HG02870 (cell line): ENCODE results near the gene DYRK1A.

Experiments used
- ATAC-seq: cut with Tn5 transposase; IDR thresholded peaks from one replicate; pipeline ENCODE4 v1.9.1; 2021; ENCODE audit warnings: mild to moderate bottlenecking, moderate library complexity; ENCODE audit not compliant: unreplicated experiment

DYRK1A gene

DNA sequence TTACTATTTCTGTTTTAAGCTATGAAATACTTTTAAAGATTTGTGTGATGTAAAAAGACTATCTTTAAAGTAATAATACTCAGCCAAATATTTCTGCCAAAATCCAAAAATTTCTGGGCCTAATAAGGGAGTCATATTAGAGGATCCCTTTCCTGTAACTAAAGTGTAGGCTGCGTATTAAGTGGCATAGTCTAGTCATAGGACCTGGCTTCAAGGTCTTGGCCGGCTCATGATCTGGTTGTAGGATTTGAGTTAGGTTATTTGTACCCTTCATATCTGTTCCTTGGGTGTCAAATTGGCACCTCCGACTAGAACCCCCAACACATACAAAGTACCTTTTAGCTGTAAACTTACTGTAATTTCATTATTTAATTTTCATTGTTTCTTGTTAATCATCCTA is 107.8 kb downstream of the DYRK1A start:
- ATAC-seq: no peak

DNA sequence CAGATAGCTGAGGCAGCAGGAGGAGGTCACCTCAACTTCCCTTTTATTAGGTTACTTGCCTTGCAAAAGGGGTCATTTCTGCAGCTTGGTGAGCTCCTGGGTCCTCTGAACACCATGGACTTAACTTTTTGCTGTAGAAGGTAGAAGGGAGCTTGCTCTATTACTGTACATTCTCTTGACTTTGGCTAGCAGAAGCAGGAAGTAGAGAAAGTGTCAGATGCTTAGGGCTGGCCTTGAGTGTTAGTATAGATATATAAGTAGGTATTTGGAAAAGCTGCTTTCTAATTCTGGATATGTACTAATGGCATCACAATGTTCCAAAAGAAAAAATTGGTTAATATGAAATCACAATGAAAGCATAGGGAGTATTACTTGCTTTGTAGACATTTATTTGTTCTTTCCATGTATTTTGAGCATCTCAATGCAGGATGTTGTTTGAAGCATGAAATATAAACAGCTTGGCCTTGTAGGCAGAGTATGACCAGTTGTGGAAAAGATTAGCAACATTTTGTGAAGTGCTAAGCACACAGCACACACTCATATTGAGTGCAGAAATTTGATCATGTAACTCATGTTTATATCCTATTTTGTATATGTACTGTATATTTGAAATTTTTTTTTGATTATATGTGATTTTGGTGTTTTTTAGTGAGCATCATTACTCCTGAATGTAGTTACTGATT is 108.8 kb downstream of the DYRK1A start:
- ATAC-seq: no peak

DNA sequence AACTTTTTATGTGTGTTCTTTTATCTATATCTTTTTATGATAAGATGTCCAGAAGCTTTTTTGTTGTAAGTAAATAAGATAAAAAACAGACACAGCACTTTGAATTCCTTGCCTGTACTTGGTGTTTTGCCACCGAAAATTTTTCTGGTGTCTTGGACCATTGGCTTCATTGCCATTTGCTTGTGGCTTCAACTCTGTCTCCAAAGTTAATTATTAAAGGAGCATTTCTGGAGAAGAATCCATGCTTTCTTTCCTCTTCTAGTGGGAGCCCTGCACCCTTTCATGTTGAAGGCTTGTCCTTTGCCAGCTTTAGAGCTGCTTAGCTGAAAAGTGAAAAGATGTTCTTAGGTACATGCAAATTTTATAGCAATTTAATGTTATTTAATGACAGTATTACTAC is 112.2 kb downstream of the DYRK1A start:
- no peak for ATAC-seq

DNA sequence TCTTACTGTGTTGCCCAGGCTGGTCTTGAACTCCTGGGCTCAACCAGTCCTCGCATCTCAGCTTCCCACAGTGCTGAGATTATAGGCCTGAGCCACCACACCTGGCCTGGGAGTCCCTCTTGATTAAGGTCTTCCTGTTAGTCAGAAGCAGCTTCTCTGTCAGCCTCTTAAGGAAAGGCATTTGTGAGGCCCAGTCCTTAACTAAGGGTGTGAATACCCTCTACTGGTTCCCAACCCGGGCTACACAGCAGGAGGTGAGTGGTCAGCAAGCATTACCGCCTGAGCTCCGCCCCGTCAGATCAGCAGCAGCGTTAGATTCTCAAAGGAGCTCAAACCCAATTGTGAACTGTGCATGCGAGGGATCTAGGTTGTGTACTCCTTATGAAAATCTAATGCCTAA is 117.2 kb downstream of the DYRK1A start:
- no peak for ATAC-seq

DNA sequence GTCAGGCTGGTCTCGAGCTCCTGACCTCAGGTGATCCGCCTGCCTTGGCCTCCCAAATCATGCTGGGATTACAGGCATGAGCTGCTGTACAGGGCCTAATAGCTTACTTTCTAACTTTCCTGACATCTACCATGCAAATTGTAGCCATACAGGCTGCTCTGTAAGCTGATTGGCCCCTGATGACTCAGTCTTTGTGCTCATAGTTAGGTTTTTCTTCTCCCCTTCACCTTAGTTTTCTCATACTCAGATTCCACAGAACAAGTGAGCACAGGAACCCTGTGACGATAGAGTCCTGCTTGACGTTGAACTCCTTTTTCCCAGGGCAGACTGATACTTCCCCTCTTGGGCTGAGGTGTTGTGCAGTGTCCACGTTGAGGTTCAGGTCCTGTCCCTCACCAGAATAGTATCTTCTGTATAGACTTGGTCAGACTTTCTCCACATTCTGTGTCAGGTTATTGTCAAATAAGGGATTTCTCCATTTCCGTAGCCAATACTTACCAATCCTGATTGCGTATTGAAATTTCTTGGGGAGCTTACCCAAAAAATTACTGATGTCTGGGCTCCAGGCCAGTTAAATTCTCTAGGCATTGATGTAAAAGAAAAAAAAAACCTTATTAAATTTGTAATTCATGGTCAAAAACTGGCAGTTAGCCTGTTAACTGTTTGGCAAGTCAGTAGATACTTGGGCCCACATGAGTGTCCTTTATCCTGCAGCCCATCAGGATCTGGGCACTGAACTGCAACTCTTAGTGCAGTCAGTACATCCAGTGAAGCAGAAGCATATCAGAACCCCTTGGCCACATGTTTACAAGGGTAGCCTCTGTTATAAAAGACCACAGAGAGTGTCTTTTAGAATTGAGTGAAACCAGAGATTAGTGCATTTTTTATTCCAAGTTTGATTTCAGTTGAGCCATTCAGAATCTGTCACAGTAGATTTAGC is 118.2 kb downstream of the DYRK1A start:
- ATAC-seq: no peak

DNA sequence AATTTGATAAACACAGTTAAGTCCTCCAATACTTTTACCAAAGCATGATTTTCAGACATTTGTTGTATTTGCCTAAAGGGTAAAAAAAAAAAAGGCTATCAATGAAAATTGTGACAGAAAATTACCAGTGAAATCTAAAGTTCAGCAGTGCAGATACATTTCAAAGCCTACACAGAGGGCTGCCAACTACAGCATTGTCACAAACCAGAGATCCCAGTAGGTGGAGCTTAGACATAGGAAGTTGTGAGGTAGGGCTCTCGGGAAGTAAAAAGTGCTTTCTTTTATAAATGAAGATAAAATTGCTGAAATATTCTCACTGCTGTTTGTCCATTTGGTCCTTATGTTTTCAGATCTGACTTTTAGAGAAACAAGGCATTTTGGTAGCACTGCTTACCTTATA is 123.0 kb downstream of the DYRK1A start:
- no peak for ATAC-seq

DNA sequence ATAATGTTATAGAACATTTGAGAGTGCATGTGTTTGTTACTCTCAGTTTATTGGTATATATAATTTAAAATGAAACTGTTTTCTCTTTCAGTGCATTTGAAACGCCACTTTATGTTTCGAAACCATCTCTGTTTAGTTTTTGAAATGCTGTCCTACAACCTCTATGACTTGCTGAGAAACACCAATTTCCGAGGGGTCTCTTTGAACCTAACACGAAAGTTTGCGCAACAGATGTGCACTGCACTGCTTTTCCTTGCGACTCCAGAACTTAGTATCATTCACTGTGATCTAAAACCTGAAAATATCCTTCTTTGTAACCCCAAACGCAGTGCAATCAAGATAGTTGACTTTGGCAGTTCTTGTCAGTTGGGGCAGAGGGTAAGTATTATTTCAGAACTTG is 123.5 kb downstream of the DYRK1A start:
- no peak for ATAC-seq

DNA sequence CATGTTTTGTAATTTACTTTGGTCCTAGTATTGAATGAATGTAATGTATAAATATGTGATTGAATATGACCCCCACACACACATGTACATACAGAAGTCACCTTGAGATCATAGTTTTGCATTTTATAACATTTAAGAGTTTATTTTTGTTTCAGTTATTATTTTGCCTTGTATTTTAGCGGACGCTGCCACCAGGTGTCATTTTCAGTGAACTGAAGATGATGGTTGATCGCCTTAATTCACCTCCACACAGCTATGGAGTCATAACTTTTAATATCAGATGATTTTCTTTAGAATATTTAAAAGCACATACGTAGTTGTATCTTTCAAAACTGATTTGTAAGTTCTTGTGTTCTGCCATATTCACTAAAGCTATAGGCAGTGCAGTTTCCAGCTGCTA is 130.4 kb downstream of the DYRK1A start:
- no peak for ATAC-seq

DNA sequence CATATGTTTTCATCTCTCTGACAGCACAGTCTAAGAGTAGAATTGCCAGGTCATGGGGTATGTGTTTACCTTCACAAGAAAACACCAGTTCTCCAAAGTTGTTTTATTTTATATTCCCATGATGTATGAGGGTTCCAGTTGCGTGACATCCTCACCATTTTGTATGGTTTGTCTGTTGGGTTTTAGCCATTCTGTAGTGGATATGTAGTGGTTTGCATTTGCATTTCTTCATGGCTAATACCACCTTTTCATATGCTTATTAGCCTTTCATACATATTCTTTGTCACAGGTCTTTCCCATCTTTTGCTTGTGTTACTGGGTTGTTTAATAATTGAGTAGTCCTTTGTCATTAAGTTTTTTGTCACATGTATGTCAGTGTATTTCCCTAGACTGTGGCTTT is 132.1 kb downstream of the DYRK1A start:
- ATAC-seq: no peak

DNA sequence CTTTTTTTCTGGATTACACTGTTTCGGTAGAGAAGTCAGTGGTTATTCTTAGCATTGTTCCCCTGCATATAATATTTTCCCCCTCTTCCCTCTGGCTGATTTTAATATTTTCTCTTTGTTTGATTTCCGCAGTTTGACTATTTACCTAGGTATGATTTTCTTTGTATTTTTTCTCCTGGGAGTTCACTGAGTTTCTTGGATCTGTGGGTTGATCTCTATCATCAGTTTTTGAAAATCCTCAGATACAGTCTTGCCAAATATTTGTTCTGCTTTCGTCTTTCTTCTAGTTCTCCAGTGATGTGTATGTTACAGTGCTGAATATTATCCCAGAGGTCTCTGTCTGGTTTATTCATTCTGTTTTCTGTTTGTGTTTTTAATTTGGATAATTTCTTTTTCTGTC is 136.4 kb downstream of the DYRK1A start:
- ATAC-seq: no peak

DNA sequence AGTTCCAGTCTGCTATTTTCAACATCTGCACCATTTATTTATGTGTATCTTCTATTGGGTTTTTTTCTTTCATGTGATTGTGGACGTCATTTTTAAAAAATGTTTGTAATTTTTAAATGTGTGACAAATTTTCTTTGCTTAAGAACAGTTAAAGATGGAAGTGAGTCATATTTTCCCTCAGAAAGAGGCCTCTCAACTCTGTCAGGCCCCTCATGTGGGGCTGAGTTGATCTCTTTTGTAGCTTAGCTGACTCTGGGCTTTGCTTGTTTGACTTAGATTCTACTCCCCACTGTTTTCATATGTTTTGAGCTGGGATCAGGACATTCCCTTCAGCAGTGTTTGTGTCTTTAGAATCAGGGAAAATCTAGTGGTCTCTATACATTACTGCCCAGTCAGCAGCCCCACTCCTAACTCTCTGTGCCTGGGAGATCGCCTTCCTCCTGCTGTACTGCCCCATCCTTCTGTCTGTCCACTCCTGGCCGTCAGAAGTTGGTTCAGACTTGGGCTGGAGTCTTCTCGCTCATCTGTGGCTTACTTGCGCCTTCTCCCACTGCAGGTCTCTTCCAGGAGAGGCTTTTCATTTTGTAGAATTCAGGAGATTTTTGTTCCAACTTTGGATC is 137.4 kb downstream of the DYRK1A start:
- ATAC-seq: no peak

DNA sequence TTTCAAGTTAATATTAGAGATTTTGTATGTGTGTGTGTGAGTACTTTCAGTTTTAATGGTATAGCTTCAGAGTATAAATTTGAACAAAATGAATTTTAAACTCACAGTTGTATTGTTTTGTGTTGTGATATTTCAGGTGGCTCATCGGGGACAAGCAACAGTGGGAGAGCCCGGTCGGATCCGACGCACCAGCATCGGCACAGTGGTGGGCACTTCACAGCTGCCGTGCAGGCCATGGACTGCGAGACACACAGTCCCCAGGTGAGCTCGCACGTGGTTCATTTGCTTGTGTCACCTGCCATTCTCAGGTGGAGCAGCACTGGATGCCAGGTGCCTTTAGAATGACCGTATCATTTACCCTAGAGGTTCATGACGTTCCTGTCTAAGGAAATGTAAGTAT is 139.4 kb downstream of the DYRK1A start:
- no peak for ATAC-seq

DNA sequence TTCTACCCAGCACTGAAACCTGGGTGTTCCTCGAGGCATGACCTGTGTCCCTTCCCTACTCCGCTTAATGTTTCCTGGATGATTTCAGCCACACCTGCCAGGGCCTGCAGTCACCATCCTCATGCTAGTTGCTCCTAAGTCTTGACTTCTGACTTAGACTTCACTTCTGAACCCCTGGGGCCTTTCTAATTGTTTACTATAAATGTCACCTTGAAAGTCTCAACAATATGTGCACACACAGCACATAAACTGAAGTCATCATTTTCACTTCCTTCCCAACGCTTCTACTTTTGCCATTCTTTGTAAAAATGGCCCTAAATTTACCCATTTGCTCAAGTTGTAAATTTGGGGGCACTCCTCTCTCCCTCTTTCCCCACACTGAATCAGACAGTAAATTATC is 141.1 kb downstream of the DYRK1A start:
- peak; percentile 49 for ATAC-seq

DNA sequence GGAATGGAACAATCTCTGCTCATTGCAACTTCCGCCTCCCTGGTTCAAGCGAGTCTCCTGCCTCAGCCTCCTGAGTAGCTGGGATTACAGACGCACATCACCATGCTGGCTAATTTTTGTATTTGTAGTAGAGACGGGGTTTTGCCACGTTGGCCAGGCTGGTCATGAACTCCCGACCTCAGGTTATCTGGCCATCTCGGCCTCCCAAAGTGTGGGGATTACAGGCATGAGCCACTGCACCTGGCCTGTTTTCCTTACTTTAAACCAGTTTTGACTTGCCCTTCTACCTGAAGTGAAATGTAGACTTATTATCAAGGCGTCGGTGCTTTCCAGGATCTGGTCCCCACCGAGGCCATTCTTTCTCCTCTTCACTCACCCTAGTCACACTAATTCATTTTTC is 141.8 kb downstream of the DYRK1A start:
- no peak for ATAC-seq

DNA sequence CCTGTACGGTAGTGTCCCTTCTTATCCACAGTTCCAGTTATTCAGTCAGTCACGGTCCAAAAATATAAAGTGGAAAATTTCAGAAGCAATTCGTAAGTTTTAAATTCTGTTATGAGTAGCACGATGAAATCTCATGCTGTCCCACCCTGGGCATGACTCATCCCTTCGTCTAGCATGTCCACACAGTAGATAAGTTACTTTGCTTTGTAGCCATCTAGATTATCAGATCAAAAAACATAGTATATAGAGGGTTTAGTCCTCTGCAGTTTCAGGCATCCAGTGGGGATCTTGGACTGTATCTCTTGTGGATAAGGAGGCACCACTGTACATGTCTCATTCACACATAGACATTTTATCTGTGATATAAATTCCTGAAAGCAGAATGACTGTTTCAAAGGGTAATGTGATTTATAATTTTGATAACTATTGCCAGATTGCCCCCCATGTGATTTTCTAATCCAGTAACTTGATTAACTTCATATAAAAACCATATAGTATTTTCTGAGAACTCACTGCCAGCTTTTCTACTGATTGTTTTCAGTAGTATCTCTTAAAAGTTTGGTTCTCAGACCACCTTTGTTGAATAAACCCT is 143.3 kb downstream of the DYRK1A start:
- no peak for ATAC-seq

DNA sequence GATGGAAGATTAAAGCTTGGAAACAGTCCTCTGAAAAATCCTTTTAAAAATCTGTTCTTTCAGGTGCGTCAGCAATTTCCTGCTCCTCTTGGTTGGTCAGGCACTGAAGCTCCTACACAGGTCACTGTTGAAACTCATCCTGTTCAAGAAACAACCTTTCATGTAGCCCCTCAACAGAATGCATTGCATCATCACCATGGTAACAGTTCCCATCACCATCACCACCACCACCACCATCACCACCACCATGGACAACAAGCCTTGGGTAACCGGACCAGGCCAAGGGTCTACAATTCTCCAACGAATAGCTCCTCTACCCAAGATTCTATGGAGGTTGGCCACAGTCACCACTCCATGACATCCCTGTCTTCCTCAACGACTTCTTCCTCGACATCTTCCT is 145.3 kb downstream of the DYRK1A start:
- ATAC-seq: no peak

DNA sequence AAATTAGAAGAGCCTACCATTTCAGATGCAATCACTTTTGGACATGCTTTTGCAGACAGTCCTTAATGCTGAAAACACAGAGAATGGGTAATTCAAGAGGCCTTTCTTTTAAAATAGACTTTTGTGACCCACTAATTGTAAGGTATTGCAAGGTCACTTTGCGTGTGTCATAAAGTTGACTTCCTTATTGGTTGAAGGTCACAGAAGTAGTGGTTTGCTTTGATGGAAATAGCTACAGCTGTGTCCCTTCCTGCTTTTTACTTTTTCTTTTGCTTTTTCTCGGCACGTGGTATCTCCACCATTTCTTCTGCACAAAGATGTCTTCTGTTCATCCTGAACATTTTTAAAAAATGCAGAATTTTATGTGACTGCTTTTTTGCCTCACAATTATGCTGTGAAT is 146.8 kb downstream of the DYRK1A start:
- no peak for ATAC-seq

DNA sequence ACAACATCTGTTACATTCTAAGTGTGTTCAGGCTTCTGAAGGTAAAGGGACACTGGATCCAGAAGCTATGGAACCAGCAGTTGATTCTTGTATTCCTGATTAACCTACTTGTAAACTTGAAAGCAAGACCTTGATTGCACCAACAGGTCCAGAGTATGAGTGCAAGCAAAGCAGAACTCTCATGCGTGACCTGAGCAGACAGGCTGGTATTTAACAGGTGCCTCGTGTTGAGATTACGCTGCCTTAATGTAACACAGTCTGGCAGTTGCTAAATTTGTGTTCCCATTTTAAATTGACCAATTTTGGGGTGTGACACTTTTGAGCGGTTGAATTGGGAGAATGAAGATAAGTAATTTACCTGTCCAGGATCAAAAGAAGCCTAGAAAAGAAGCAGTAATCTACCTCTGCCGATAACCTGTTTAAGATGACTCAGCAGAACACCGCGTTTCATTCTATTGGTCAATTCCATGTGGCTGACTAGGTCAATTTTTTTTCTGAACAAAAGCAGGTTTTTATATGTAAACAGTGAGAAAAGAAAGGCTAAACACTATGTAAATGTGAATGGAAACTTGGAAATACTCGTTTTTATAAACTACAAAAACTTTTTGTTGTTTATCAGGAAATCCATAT is 147.6 kb downstream of the DYRK1A start:
- ATAC-seq: no peak

DNA sequence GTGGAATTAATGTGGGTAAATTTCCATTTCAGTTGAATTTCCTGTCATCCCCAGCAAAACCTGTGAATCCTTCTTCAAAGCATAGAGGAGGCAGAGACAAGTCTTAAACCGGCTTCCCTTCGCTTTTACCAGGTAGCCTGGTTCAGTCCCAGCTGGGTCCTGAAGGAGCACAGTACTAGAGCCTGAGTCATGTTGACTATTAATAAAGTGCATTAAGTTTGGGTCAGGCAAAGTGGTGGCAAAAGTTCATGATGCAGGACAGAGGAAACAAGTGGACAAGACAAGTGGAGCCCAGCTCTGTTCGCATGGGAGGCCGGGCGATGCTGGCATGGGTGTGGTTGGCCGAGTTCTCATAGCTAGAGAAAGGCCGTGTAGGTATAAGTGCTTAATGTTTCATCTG is 150.4 kb downstream of the DYRK1A start:
- no peak for ATAC-seq

DNA sequence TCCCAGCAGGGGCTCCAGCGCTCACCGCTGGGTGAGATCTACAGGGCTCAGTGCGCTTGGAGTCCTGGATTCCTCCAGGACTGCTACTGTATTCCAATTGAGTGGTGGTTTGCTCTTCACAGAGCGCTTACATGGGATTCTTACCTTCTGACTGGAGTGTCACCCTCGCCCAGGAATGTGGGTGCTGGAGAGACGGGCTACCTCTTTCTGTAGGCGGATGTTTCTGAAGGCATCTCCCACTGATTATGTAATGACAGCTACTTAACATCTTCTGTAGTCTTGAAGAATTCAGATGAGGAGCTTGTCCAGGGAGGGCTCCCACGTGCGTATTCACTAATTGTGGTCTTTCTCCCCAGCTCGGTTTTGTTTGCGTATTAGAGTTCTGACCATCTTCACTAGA is 154.2 kb downstream of the DYRK1A start:
- no peak for ATAC-seq

DNA sequence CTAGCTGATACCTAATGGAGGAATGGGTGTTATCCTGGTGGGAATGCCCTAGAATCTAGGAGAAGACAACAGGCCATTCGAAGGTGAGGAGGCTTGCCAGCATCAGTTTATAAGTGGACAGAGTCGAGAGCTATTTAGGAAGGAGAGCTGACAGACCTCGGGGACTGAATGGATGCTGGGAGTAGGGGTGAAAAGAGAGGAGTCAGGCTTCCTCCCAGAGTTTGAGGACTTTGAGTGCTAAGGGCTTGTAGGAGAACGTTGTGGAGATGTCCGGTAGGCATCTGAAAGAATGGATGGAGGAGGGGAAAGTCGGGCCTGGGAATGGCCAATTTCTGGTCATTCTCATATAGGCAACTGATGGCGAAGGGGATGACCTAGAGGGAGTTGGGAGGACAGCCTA is 155.1 kb downstream of the DYRK1A start:
- ATAC-seq: no peak
